Large intestine (tissue), 3 donors: Measurements from ENCODE around the gene ZNF213. TPM values are rescaled to one million over a fixed set of nuclear protein-coding genes. Genes with fewer than 3 reads are reported as not detected.
"Not testable (repeated sequence)": the region's sequence is repeated elsewhere in the genome, so short reads cannot be mapped to it uniquely, and the experiment has no call there.

Experiments
- DNase-seq, 2 donors: peaks; one replicate each; pipeline versions ENCODE4 v3.0.0 to v3.0.0-alpha.2; 2013
- H3K27ac ChIP-seq: one replicate; pipeline ENCODE4 v1.5.1; 2013; ENCODE audit warnings: low read length
- H3K27me3 ChIP-seq: 2 replicates; pipeline ENCODE4 v1.6.1; 2013; ENCODE audit warnings: low read length; ENCODE audit not compliant: control insufficient read depth, insufficient read depth
- H3K36me3 ChIP-seq: 2 replicates; pipeline ENCODE4 v1.6.1; 2013; ENCODE audit warnings: low read length; ENCODE audit not compliant: control insufficient read depth, insufficient read depth
- H3K4me1 ChIP-seq: one replicate; pipeline ENCODE4 v1.6.1; 2013; ENCODE audit warnings: low read length; ENCODE audit not compliant: control insufficient read depth, insufficient read depth
- H3K4me3 ChIP-seq: one replicate; pipeline ENCODE4 v1.5.1; 2013; ENCODE audit warnings: low read length
- H3K9me3 ChIP-seq: one replicate; pipeline ENCODE4 v1.6.1; 2013; ENCODE audit warnings: mild to moderate bottlenecking, low read depth, low read length, moderate library complexity; ENCODE audit not compliant: control insufficient read depth
- WGBS: methylation state at CpG from one replicate; pipeline ENCODE4 v1.1.5; 2013; ENCODE audit warnings: low lambda C conversion rate; ENCODE audit not compliant: insufficient coverage; 5-methylcytosine and 5-hydroxymethylcytosine counted together
- polyA plus RNA-seq: library from polyadenylated mRNA; unstranded; fragments of 120-200 nt; gene quantifications from one replicate; pipeline ENCODE4 v1.2.1, GENCODE V29; 2013

The ZNF213 gene
- polyA plus RNA-seq, 1 donor, result 11.6 TPM

- Histone ChIP-seq H3K9me3 (no peaks in the 10 kb centered on the region), H3K27ac (peak overlapping the region; percentile 27), H3K27me3 (no peaks in the 10 kb centered on the region), H3K4me1 (peaks cover 17% of the 10 kb centered on the region), H3K36me3 (peaks cover 9% of the 10 kb centered on the region), H3K4me3 (no peak overlapping the region)
- DNase-seq, result peak in 1 of 2 donors; percentile 52
- 83% methylated on average over 1 of the region's 12 CpGs for WGBS
Observed at GRCh38 chr16:3131755-3132377, 3.0 kb upstream of the ZNF213 start.

- peaks cover 17% of the 10 kb centered on the region for H3K4me1 ChIP-seq
Observed at GRCh38 chr16:3133844-3134243, 985 bp upstream of the ZNF213 start.

GRCh38 chr16:3135126-3135715 is 392 bp downstream of the ZNF213 start:
- WGBS, result no CpG with 5 or more reads among the region's 43 CpGs
- DNase-seq, result no peak
- H3K9me3 ChIP-seq, result no peaks in the 10 kb centered on the region
- H3K27ac ChIP-seq, result peak overlapping the region; percentile 90
- H3K4me1 ChIP-seq, result peaks cover 11% of the 10 kb centered on the region
- H3K4me3 ChIP-seq, result peak overlapping the region; percentile 87
- no peaks in the 10 kb centered on the region for H3K27me3 ChIP-seq
- peaks cover 17% of the 10 kb centered on the region for H3K36me3 ChIP-seq

More at GRCh38 chr16:3133844-3134243, 985 bp upstream of the ZNF213 start:
- no CpG with 5 or more reads among the region's 7 CpGs for WGBS
- Histone ChIP-seq H3K27me3 (no peaks in the 10 kb centered on the region), H3K4me3 (peak overlapping the region; percentile 81), H3K9me3 (no peaks in the 10 kb centered on the region), H3K27ac (peak overlapping the region; percentile 92), H3K36me3 (peaks cover 13% of the 10 kb centered on the region)
- DNase-seq, result peak in 1 of 2 donors; percentile 38

DNA sequence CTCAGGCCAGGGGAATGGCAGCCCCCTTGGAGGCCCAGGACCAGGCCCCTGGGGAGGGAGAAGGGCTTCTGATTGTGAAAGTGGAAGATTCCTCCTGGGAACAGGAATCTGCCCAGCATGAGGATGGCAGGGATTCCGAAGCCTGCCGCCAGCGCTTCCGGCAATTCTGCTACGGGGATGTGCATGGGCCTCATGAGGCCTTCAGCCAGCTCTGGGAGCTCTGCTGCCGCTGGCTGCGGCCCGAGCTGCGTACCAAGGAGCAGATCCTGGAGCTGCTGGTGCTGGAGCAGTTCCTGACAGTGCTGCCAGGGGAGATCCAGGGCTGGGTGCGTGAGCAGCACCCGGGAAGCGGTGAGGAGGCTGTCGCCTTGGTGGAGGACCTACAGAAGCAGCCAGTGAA is 2.4 kb downstream of the ZNF213 start:
- Histone ChIP-seq H3K36me3 (peaks cover 31% of the 10 kb centered on the region), H3K4me1 (peaks cover 11% of the 10 kb centered on the region), H3K9me3 (no peaks in the 10 kb centered on the region), H3K4me3 (no peak overlapping the region), H3K27me3 (no peaks in the 10 kb centered on the region), H3K27ac (no peak overlapping the region)
- DNase-seq, result no peak
- WGBS, result no CpG with 5 or more reads among the region's 13 CpGs

DNA sequence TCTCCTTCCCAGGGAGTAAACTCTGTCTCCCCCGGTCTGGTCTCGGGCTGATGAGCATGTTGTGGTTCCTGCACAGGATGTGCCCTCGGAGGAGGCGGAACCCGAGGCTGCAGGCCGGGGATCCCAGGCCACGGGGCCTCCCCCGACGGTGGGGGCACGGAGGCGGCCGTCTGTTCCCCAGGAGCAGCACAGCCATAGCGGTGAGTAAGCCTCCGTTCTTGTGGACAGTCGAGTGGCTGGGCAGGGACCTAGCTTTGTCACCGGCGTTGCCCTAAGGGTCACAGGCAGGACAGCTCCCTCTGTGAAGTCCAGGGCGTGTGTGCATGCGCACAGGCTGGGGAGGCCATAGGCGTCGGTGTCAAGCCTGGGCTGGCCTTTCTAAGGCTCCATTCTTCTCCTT is 3.5 kb downstream of the ZNF213 start:
- no peaks in the 10 kb centered on the region for H3K27me3 ChIP-seq
- H3K9me3 ChIP-seq, result no peaks in the 10 kb centered on the region
- H3K4me3 ChIP-seq, result no peak overlapping the region
- H3K4me1 ChIP-seq, result peaks cover 9% of the 10 kb centered on the region
- DNase-seq, result no peak
- peaks cover 39% of the 10 kb centered on the region for H3K36me3 ChIP-seq
- H3K27ac ChIP-seq, result no peak overlapping the region
- no CpG with 5 or more reads among the region's 21 CpGs for WGBS

GRCh38 chr16:3138823-3139426 is 4.1 kb downstream of the ZNF213 start:
- DNase-seq, result no peak
- H3K4me3 ChIP-seq, result no peak overlapping the region
- WGBS, result no CpG with 5 or more reads among the region's 14 CpGs
- H3K4me1 ChIP-seq, result peaks cover 15% of the 10 kb centered on the region
- H3K36me3 ChIP-seq, result peaks cover 39% of the 10 kb centered on the region
- H3K27me3 ChIP-seq, result no peaks in the 10 kb centered on the region
- H3K27ac ChIP-seq, result no peak overlapping the region
- no peaks in the 10 kb centered on the region for H3K9me3 ChIP-seq

DNA sequence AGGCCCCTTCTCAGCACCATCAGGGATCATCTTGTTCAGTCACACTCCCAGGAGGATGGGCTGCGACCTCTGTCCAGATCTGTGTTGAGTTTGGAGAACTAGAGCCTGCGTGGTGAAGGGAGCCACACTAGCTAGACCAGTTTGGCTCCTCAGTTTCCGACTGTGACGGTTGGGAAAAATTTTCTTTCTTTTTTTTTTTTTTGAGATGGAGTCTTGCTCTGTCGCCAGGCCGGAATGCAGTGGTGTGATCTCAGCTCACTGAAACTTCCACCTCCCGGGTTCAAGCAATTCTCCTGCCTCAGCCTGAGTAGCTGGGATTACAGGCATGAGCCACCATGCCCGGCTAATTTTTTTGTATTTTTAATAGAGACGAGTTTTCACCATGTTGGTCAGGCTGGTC is 4.7 kb downstream of the ZNF213 start:
- not testable (repeated sequence) for H3K27me3 ChIP-seq, H3K4me3 ChIP-seq, H3K27ac ChIP-seq, DNase-seq, H3K9me3 ChIP-seq
- Histone ChIP-seq H3K36me3 (peaks cover 39% of the 10 kb centered on the region), H3K4me1 (peaks cover 21% of the 10 kb centered on the region)
- no CpG with 5 or more reads among the region's 9 CpGs for WGBS

GRCh38 chr16:3140603-3141427 is 6.0 kb downstream of the ZNF213 start:
- no CpG with 5 or more reads among the region's 69 CpGs for WGBS
- Histone ChIP-seq H3K4me1 (peaks cover 26% of the 10 kb centered on the region), H3K36me3 (peaks cover 39% of the 10 kb centered on the region), H3K27ac (no peak overlapping the region), H3K27me3 (no peaks in the 10 kb centered on the region), H3K9me3 (no peaks in the 10 kb centered on the region), H3K4me3 (no peak overlapping the region)
- DNase-seq, result no peak

DNA sequence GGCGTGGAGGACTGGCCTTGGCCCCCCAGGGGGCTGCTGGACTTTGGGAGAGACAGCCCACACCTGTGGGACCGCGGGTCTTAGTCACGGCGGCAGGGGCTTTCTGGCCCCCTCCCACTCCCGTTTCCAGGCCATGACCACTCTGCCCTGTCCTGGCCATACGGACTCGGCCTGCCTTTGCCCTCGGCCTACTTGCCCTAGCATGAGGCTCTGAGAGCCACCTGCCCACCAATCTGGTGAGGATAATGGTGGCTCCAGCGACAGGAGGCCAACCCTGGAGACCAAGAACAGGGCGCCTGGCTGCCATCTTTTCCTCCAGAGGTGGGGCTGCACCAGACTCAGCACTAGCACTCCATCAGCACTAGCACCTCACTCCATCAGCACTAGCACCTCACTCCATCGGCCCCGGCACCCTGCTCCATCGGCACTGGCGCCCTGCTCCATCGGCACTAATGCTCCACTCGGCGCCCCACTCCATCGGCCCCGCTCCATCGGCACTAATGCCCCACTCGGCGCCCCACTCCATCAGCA is 7.0 kb downstream of the ZNF213 start:
- 90% methylated on average over 7 of the region's 23 CpGs for WGBS
- no peak overlapping the region for H3K4me3 ChIP-seq
- peaks cover 23% of the 10 kb centered on the region for H3K4me1 ChIP-seq
- H3K27ac ChIP-seq, result no peak overlapping the region
- no peaks in the 10 kb centered on the region for H3K27me3 ChIP-seq
- DNase-seq, result no peak
- peaks cover 39% of the 10 kb centered on the region for H3K36me3 ChIP-seq
- no peaks in the 10 kb centered on the region for H3K9me3 ChIP-seq

- Histone ChIP-seq H3K36me3 (peaks cover 39% of the 10 kb centered on the region), H3K4me1 (peaks cover 23% of the 10 kb centered on the region), H3K27ac (no peak overlapping the region), H3K9me3 (no peaks in the 10 kb centered on the region), H3K4me3 (no peak overlapping the region), H3K27me3 (no peaks in the 10 kb centered on the region)
- DNase-seq, result no peak
- 96% methylated on average over 5 of the region's 22 CpGs for WGBS
Observed at GRCh38 chr16:3142327-3142726, 7.5 kb downstream of the ZNF213 start.
